ENCODE measurements around the gene GARNL3.

The GARNL3 gene

DNA sequence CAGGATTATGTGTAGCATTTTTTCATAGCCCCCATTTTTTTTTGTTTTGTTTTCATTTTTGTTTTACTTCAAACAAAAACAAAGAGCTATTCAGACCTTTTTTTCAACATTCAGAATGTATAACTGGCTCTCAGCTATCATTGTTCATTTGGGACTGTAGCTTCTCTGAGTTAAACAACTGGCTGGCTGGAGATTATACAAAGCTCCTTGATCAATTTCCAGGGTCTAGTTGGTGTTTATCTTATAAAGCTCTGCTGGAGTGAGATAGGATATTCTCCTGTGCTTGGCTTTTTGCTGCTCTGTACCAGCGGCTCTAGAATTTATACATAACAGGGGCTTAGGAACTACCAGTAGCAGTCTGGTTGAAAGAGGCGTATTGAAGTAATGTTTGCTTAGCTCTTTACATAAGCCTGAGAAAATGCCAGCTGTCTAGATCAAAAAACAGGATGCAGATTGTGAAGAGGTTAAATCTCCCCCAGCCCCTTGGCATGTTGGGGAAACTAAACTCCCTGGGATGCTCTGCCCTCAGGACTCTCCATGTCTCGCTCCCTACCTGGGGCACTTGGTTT is 15.2 kb downstream of the GARNL3 start:
- peaks cover 8% of the 10 kb centered on the region for H3K27me3 Mint-ChIP-seq

DNA sequence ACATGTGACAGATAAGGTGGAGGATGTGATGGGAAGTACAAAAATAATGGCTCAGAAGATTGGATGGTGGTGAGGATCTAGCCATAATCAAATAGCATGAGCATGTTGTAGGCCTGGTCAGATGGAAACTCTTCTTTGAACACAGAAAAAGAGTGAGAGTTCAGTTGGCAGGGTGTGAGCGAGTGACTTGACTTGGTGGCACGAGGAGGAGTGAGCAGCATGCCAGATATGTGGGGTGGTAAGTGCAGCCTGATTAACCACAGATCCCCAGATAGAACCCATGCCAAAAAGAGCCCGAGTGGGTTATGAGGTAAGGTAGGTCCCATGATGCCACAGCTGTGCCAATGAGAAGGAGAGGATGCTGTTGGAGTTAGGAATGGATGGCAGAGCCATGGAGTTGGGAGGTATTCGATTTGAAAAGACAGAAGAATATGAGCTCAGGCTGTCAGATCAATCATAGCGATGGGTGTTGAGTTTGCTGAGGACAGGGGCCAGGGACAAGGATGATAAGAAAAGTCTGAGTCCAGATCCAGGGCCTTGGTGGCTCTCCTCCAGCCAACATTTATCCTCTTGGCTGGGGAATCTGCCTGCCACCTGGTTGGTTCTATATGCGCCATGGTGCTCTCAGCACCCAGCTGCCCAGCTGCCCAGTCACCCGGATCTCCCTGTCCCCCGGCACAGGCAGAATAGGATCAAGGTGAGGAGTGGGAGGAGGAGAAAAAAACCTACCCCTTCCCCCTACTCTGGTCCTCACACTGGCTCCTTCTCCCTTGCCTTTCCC is 16.5 kb downstream of the GARNL3 start:
- Mint-ChIP-seq H3K36me3 (ENCODE audit: low read depth) (no peaks in the 10 kb centered on the region), H3K27me3 (peaks cover 8% of the 10 kb centered on the region), H3K9me3 (no peaks in the 10 kb centered on the region), H3K4me3 (no peak overlapping the region), H3K27ac (no peak overlapping the region), H3K4me1 (ENCODE audit: low read depth) (peaks cover 20% of the 10 kb centered on the region)

More for the DNA sequence above, 15.2 kb downstream of the GARNL3 start:
- H3K4me3 Mint-ChIP-seq: no peak overlapping the region
- no peaks in the 10 kb centered on the region for H3K36me3 Mint-ChIP-seq (ENCODE audit: low read depth)
- H3K9me3 Mint-ChIP-seq: no peaks in the 10 kb centered on the region
- H3K27ac Mint-ChIP-seq: no peak overlapping the region
- peaks cover 20% of the 10 kb centered on the region for H3K4me1 Mint-ChIP-seq (ENCODE audit: low read depth)

DNA sequence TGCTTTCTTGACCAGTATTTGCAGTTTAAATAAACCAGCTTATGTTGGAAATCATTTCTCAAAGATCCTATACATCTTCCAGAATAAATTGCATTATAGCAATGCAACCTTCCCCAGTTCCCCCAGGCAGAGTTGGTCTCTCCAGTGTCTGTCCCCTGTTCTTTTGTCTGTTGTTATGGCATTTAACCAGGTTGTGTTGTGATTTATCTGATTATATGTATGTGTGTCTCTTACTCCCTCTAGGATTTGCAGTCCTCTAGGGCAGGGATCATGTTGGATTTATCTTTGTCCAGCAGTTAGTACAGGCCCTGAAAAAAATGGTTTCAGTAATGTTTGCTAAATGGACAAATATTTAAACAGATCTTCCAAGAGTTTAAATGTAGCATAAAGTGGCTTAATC is 17.3 kb downstream of the GARNL3 start:
- peaks cover 16% of the 10 kb centered on the region for H3K27me3 Mint-ChIP-seq
- peaks cover 16% of the 10 kb centered on the region for H3K4me1 Mint-ChIP-seq (ENCODE audit: low read depth)
- H3K9me3 Mint-ChIP-seq: no peaks in the 10 kb centered on the region

DNA sequence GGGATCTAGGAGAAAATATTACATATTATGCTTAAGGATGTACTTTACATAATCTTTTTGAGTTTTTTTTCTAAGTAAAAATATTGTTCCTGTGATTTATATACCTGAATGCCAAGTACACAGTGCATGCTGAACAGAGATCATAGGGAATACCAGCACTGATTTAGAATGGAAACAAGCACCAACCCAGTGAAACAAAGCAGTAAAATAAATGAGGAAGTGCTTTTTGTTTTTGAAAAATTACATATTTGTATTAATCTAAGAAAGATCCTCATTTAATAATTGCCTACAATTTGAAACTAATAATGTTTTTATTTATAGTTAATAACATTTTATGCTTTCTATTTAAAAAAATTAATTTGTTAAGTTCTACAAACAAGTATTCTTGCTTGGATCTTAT is 18.0 kb downstream of the GARNL3 start:
- H3K27ac Mint-ChIP-seq: no peak overlapping the region
- no peak overlapping the region for H3K4me3 Mint-ChIP-seq
- peaks cover 8% of the 10 kb centered on the region for H3K4me1 Mint-ChIP-seq (ENCODE audit: low read depth)
- no peaks in the 10 kb centered on the region for H3K9me3 Mint-ChIP-seq
- no peaks in the 10 kb centered on the region for H3K36me3 Mint-ChIP-seq (ENCODE audit: low read depth)
- H3K27me3 Mint-ChIP-seq: peaks cover 17% of the 10 kb centered on the region

More for the DNA sequence above, 17.3 kb downstream of the GARNL3 start:
- Mint-ChIP-seq H3K36me3 (ENCODE audit: low read depth) (no peaks in the 10 kb centered on the region), H3K27ac (no peak overlapping the region), H3K4me3 (no peak overlapping the region)

DNA sequence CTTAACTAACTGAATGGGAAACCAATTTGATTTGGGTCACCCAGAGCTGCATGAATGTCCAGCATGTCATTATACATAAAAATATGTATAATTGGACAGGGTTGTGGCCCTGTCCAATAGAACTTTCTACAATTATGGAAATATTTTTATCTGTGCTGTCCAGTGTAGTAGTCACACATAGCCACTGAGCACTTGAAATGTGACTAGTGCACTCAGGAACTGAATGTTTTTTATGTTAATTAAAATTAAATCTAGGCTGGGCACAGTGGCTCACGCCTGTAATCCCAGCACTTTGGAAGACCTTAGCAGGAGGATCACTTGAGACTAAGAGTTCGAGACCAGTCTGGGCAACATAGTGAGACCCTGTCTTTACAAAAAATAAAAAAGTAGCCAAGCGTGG is 18.6 kb downstream of the GARNL3 start:
- H3K9me3 Mint-ChIP-seq: no peaks in the 10 kb centered on the region
- H3K36me3 Mint-ChIP-seq (ENCODE audit: low read depth): no peaks in the 10 kb centered on the region
- H3K4me1 Mint-ChIP-seq (ENCODE audit: low read depth): peaks cover 6% of the 10 kb centered on the region
- H3K27me3 Mint-ChIP-seq: peaks cover 22% of the 10 kb centered on the region
- H3K4me3 Mint-ChIP-seq: no peak overlapping the region
- H3K27ac Mint-ChIP-seq: no peak overlapping the region

DNA sequence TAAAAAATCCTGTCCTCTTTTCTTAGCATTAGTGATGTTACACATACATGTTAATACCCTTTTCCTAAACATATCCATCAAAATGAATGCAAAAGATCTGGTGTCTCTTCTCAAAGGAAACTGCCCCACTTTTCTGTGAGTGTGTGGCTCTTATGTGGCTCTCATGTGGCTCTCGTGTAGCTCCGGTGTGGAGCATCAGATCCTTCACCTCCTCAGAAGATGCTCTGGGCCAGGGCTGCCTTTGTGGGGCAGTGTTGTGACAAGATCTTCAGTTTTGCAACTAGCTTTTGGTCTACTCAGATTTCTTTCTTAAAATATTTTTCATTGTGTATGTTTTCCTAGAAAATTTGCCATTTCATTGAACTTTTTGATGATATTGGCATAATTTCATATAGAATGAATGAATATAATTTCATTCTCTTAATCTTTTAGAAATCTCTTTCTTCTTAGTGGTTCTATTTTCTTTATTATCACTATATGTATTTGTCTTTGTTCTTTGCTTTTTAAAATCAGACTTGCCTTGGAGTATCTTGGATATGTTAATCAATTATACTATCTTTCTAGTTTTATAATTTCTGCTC is 19.4 kb downstream of the GARNL3 start:
- peaks cover 24% of the 10 kb centered on the region for H3K27me3 Mint-ChIP-seq

DNA sequence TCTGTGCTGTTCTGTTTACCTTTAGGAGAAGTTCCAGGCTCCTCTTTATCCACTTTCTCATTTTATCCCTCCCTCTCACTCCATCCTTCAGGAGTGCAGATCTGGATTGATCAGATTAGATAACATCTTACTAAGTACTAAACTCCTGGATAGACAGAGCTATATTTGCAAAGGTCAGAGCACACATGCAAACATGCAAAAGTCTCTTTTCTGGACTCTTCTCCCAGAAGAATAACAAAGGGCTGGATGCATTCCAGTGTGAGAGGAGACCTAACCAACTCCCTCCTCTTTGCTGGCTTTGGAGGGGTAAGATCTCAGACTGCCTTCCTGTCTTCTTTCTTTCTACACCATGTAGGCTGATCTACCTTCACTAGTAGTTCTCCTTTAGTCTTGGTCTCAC is 21.4 kb downstream of the GARNL3 start:
- no peaks in the 10 kb centered on the region for H3K9me3 Mint-ChIP-seq
- no peak overlapping the region for H3K4me3 Mint-ChIP-seq
- no peaks in the 10 kb centered on the region for H3K36me3 Mint-ChIP-seq (ENCODE audit: low read depth)
- H3K27me3 Mint-ChIP-seq: peaks cover 22% of the 10 kb centered on the region
- no peaks in the 10 kb centered on the region for H3K4me1 Mint-ChIP-seq (ENCODE audit: low read depth)
- H3K27ac Mint-ChIP-seq: no peak overlapping the region

More for the DNA sequence above, 19.4 kb downstream of the GARNL3 start:
- Mint-ChIP-seq H3K9me3 (no peaks in the 10 kb centered on the region), H3K4me1 (ENCODE audit: low read depth) (no peaks in the 10 kb centered on the region), H3K27ac (no peak overlapping the region), H3K4me3 (no peak overlapping the region), H3K36me3 (ENCODE audit: low read depth) (no peaks in the 10 kb centered on the region)

DNA sequence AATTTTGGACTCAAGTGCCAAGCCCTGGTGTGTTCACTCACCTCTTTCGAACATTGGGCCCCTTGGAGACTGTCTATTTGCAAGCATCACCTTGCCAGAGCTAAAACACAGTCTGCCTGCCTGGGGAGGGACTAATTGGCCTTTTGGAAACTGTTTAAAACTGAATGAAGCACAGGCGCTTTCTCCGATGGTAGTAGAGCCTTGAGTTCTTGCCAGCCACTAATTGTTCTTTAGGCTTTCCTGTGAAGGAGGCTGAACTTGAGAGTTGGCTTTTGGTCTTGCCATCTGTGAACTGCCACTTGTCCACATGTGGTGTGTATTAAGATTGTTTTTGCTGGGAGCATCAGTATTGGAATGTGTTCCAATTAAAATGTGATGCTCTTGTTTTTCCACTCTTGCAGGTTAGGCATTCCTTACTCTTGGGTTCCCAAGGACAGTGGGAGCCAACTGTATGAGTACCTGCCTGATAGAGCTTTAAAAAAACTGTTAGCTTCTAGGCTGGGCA is 26.0 kb downstream of the GARNL3 start:
- peaks cover 20% of the 10 kb centered on the region for H3K27me3 Mint-ChIP-seq
- no peak overlapping the region for H3K27ac Mint-ChIP-seq
- H3K4me3 Mint-ChIP-seq: no peak overlapping the region
- no peaks in the 10 kb centered on the region for H3K36me3 Mint-ChIP-seq (ENCODE audit: low read depth)
- H3K4me1 Mint-ChIP-seq (ENCODE audit: low read depth): no peaks in the 10 kb centered on the region
- H3K9me3 Mint-ChIP-seq: no peaks in the 10 kb centered on the region

DNA sequence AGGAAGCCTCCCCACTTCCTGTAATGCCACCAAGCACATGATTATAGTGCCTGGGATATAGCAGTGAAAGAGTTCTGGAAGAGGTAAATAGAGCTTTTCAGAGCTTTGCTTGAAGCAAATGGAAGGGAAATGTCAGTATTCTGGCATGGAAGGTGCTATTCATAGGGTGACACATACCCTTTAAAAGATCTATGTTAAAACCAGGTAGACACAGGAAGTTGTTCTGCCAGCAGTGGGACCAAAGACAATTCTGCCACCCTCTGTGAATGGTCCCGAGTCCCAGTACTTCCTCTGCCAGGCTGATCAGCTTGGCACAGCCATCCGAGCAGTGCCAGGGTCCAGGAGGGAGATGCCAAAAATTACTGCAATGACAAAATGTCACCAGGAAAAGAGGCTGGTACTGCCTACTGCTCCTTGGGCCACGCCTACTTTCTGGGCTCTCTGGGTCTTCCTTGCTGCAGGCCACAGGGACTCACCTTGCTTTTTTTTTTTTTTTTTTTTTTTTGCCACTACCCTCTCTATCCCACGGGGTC is 26.7 kb downstream of the GARNL3 start:
- no peaks in the 10 kb centered on the region for H3K4me1 Mint-ChIP-seq (ENCODE audit: low read depth)
- no peaks in the 10 kb centered on the region for H3K9me3 Mint-ChIP-seq
- no peaks in the 10 kb centered on the region for H3K36me3 Mint-ChIP-seq (ENCODE audit: low read depth)
- no peak overlapping the region for H3K4me3 Mint-ChIP-seq
- no peak overlapping the region for H3K27ac Mint-ChIP-seq
- peaks cover 21% of the 10 kb centered on the region for H3K27me3 Mint-ChIP-seq

DNA sequence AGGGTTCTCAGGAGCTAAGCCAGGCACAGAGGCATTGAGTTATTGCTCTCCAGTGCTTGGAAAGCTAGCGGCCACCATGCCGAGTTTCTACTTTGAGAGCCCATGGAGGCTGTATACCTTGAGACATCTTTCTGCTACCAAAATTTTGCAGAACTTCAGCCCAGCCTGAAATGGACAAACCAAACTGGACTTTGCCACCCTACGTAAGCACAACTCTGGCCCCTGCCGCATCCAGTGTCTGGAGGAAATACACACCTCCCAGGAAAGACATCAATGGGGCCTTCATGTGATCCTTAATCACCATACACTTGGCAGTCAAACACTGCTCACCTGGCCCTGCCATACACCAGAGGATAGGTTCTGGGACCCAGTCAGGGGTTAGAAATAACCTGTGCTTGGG is 27.8 kb downstream of the GARNL3 start:
- Mint-ChIP-seq H3K4me3 (no peak overlapping the region), H3K27me3 (peaks cover 15% of the 10 kb centered on the region), H3K4me1 (ENCODE audit: low read depth) (no peaks in the 10 kb centered on the region), H3K9me3 (no peaks in the 10 kb centered on the region), H3K36me3 (ENCODE audit: low read depth) (no peaks in the 10 kb centered on the region), H3K27ac (no peak overlapping the region)

DNA sequence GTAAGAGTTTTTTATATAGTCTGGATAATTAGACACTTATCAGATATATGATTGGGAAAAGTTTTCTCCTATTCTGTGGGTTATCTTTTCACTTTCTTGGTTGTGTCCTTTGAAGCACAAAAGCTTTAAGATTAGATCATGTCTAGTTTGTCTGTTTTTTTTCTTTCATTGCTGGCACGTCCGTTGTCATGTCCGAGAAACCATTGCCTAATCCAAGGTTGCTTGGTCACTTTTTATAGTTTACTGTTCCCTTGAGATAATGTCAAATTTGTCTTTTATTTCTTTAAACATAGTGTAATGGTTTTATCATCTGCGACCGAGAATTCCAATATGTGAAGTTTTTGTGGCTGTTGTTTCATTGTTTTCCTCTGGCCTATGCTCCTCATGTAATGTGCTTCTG is 28.8 kb downstream of the GARNL3 start:
- Mint-ChIP-seq H3K9me3 (no peaks in the 10 kb centered on the region), H3K27ac (no peak overlapping the region), H3K36me3 (ENCODE audit: low read depth) (no peaks in the 10 kb centered on the region), H3K27me3 (peaks cover 6% of the 10 kb centered on the region), H3K4me3 (no peak overlapping the region), H3K4me1 (ENCODE audit: low read depth) (no peaks in the 10 kb centered on the region)

DNA sequence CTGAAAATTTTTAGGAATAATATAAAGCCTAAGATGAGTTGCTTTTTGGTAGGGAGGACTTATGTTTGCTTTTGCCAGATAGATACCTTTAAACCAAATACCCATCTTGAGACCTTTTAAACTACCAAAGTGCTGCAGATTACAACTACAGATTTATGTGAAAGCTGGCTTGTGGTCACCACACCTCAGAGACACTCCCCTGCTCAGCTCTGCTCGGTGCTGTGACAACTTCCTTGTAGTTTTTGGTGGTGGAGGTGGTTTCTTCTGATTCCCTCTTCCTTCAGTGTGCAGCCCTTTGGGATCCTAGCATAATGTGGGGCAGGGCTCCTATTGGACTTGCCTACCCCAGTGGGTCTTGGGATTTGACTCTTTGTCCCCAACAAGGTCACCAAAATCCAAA is 29.2 kb downstream of the GARNL3 start:
- Mint-ChIP-seq H3K27me3 (peaks cover 6% of the 10 kb centered on the region), H3K4me1 (ENCODE audit: low read depth) (no peaks in the 10 kb centered on the region), H3K4me3 (no peak overlapping the region), H3K36me3 (ENCODE audit: low read depth) (no peaks in the 10 kb centered on the region), H3K9me3 (no peaks in the 10 kb centered on the region), H3K27ac (no peak overlapping the region)

DNA sequence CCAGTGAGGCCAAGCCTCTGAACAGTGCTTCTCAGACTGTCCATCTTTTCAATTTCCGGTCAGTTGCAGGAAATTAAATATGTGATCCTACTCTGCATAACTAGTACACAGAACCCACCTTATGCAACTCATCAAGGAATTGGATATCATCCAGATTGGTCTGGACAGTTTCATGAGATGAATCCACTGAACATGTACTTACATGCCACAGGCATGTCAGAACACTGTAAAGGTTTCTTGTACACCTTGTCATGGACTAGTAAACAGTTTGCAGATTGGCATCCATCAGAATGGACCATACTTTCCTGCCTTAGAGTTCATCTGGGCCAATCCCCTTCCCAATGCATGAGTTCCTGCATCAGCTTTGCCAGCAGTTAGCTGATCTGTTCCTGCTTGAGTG is 30.4 kb downstream of the GARNL3 start:
- Mint-ChIP-seq H3K36me3 (ENCODE audit: low read depth) (no peaks in the 10 kb centered on the region), H3K9me3 (no peaks in the 10 kb centered on the region), H3K4me1 (ENCODE audit: low read depth) (no peaks in the 10 kb centered on the region)

DNA sequence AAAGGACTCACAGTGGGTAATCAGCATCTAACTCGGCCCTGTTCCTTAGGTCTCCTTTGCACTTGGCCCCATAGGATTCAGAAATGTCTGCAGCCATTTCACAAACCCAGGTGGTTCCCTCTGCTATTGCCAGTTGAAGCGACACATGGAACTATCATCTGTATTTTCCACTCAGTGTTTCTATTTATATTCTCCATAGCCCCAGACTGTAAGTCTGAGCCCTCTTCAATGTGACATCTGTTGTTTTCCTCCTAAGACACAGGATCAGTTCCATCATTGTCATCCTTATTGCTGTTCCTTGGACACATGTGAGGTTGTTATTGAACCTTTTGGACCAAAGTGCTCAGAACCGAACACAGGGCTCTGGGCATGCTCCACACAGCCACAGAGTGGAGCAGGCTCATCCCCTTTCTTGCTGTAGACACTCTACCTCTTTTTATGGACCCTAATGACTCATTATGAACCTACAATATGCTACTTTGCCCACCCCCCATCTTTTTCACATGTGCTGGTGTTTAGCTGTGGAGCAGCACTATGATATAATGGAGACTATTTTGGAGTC is 36.4 kb downstream of the GARNL3 start:
- Mint-ChIP-seq H3K4me3 (no peak overlapping the region), H3K36me3 (ENCODE audit: low read depth) (no peaks in the 10 kb centered on the region), H3K27ac (no peak overlapping the region), H3K27me3 (peaks cover 2% of the 10 kb centered on the region), H3K9me3 (no peaks in the 10 kb centered on the region), H3K4me1 (ENCODE audit: low read depth) (no peaks in the 10 kb centered on the region)

More for the DNA sequence above, 30.4 kb downstream of the GARNL3 start:
- Mint-ChIP-seq H3K4me3 (no peak overlapping the region), H3K27ac (no peak overlapping the region), H3K27me3 (peaks cover 3% of the 10 kb centered on the region)

DNA sequence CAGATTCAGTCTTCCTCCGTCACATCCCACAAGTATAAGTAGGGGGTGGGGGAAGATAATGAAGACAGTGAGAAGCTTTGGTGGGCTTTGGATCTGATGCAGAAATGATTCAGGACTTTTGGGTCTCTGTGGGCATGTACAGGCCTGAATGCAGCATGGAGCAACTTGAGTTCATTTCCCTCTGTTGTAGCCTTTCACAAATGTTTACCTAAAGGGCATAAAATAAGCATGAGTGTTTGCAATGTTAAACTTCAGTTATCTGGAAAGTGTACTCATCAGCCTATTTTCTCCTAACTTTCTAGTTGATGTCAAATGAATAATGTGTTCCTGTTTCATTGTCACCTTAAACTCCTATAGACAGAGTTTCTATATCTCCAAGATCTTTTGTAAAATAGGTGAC is 39.3 kb downstream of the GARNL3 start:
- Mint-ChIP-seq H3K4me3 (no peak overlapping the region), H3K9me3 (no peaks in the 10 kb centered on the region), H3K4me1 (ENCODE audit: low read depth) (no peaks in the 10 kb centered on the region), H3K36me3 (ENCODE audit: low read depth) (no peaks in the 10 kb centered on the region), H3K27me3 (peaks cover 9% of the 10 kb centered on the region), H3K27ac (no peak overlapping the region)
